B cell (primary cell): ENCODE results near the gene ZNF638.

Source experiments
- CTCF ChIP-seq: fragments of 200-600 bp; IDR thresholded peaks from one replicate; pipeline ENCODE4 v1.8.0; 2022; ENCODE audit warnings: antibody characterized with exemption, mild to moderate bottlenecking
- EZH2 ChIP-seq: IDR thresholded peaks from 2 replicates; pipeline ENCODE4 v1.6.1; 2012; ENCODE audit warnings: borderline replicate concordance, low read depth, mild to moderate bottlenecking, moderate library complexity, low read length; ENCODE audit not compliant: insufficient read depth, poor library complexity, severe bottlenecking

- no peak for TF ChIP-seq CTCF
- no peak for TF ChIP-seq EZH2
Measured at GRCh38 chr2:71452565-71452964, 121.0 kb downstream of the ZNF638 start.
